ENCODE data around the gene COX6A2.
"Not testable (repeated sequence)": the region's sequence is repeated elsewhere in the genome, so short reads cannot be mapped to it uniquely, and the experiment has no call there.

COX6A2 gene

DNA sequence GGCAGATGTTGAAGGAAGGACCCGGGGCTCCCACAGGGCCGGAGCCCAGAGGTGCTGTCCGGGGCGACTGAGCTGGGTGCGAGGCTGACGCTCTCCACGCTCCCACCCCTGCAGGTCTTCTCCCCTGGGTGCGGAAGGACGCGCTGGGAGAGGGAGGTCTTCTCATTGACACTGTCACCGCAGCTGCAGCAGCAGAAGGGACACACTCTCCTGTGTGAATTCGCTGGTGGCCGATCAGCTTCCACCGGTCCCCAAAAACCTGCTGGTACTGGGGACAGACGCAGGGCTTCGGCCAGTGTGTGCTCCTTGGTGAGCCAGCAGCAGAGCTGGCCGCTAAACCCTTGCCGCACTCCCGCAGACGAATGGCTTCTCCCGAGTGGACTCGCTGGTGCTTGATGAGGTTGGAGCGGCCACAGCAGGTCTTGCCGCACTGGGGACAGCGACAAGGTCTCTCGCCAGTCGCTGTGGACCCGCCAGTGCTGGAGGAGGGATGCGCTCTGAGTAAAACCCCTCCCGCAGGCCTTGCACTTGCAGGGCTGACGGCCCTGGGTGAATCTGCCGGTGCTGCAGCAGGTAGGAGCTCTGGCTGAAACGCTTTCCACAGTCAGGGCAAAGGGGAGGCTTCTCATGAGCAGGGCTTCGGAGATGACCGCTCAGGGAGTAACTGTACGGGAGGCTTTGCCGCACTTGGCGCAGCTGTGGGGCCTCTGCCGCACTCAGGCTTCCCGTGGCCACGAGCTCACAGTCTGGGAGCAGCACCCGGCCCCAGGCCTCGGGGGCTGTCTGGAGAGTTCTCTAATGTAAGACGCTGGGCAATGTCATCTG, 8.3 kb upstream of the COX6A2 start:
- H3K27me3 Mint-ChIP-seq (ENCODE audit: low read depth) = no peaks in the 10 kb centered on the region
- H3K4me1 Mint-ChIP-seq (ENCODE audit: low read depth) = peaks cover 16% of the 10 kb centered on the region

DNA sequence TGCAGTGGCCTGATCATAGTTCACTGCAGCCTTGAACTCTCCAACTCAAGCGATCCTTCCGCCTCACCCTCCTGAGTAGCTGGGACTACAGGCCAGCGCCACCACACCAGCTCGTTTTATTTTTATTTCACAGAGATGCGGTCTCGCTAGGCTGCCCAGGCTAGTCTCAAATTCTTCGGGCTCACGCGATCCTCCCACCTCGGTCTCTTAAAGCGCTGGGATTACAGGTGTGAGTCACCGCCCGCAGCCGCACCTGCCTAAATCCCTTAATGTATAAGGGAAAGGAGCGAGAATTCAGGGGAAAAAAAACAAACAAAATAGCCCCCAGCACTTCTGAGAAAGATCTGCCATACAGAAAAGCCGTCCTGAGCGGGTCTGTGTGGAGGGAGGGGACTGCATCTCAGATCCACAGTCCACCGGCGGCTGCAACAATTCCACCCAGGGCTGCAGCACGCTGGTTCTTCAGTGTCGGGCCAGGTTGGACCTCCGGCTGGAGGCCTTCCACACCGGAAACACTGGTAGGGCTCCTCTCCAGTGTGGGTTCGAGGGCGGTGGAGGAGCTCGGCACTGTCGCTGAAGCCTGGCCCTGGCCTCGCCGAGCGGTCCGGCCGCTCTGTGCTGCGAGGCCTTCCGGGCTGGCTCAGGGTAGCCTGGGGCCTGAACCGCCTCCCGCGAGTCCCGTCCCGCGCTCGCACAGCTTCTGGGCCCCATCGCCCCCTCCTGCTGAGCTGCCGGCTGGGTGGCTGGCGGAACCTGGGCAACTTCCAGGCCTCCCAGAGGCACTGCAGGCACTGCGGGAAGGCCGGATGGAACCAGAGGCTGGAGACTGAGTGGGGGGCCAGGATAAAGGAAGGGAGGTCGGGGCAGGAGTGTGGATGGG, 7.4 kb upstream of the COX6A2 start:
- peaks cover 21% of the 10 kb centered on the region for H3K4me1 Mint-ChIP-seq (ENCODE audit: low read depth)
- no peaks in the 10 kb centered on the region for H3K36me3 Mint-ChIP-seq (ENCODE audit: low read depth)
- H3K27ac Mint-ChIP-seq = no peak overlapping the region
- H3K27me3 Mint-ChIP-seq (ENCODE audit: low read depth) = no peaks in the 10 kb centered on the region
- no peak overlapping the region for H3K4me3 Mint-ChIP-seq
- no peak for DNase-seq (ENCODE audit: low spot score)
- H3K9me3 Mint-ChIP-seq = no peaks in the 10 kb centered on the region

More for the DNA sequence above, 8.3 kb upstream of the COX6A2 start:
- no peaks in the 10 kb centered on the region for H3K9me3 Mint-ChIP-seq
- no peaks in the 10 kb centered on the region for H3K36me3 Mint-ChIP-seq (ENCODE audit: low read depth)
- H3K27ac Mint-ChIP-seq = no peak overlapping the region
- DNase-seq (ENCODE audit: low spot score) = no peak
- H3K4me3 Mint-ChIP-seq = no peak overlapping the region

DNA sequence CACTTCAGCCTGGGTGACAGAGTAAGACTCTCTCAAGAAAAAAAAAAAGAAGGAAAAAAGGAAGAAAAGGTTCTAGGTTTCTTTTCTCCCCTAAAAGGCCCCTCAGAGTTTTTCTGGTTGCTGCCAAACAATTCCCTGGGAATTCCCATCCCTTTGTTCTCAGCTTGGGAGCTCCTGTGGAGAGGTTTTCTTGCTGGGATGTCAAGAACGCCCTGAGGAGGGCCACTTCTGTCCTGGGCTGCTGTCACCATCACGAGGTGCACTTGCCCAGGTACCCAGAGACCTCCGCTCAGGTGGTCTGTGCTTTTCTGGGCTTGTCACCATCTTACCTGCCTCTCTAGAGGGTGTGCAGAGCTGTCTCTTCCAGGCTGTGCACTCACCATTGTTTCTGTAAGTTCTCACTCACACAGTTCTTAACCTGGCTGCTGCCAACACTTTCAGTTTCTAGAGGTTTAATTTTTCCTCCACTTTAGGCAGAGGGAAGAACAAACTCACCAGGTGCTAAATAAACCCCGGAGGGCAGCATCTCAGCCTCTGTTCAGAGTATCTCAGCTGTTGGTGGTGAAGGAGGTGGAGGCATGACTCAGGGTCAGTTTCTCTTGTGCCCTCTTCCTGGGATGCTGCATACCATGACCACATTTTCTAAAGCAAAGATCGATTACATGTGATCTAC, 2.4 kb upstream of the COX6A2 start:
- Mint-ChIP-seq H3K4me3 (no peak overlapping the region), H3K27ac (no peak overlapping the region), H3K27me3 (ENCODE audit: low read depth) (no peaks in the 10 kb centered on the region), H3K4me1 (ENCODE audit: low read depth) (peaks cover 21% of the 10 kb centered on the region), H3K36me3 (ENCODE audit: low read depth) (no peaks in the 10 kb centered on the region), H3K9me3 (no peaks in the 10 kb centered on the region)
- no peak for DNase-seq (ENCODE audit: low spot score)

DNA sequence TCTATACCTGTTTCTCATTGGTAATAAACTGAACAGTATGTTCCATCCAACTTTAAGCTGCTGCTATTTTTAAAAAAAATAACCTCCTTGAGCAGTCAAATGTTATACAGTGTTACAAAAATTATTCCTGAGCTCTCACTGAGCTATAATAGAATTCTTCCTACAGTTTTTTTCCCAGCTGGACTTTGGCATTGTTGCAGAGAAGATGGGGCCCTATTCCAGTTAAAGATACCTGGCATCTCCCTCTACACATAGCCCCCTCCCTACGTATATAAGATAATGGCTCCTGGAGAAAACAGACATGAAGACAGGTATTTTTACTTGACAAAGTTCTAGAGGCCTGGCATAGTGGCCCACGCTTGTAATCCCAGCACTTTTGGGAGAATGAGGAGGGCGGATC, 1.6 kb upstream of the COX6A2 start:
- Mint-ChIP-seq H3K36me3 (ENCODE audit: low read depth) (no peaks in the 10 kb centered on the region), H3K4me1 (ENCODE audit: low read depth) (peaks cover 21% of the 10 kb centered on the region), H3K27me3 (ENCODE audit: low read depth) (no peaks in the 10 kb centered on the region), H3K9me3 (no peaks in the 10 kb centered on the region), H3K4me3 (no peak overlapping the region), H3K27ac (no peak overlapping the region)
- no peak for DNase-seq (ENCODE audit: low spot score)

DNA sequence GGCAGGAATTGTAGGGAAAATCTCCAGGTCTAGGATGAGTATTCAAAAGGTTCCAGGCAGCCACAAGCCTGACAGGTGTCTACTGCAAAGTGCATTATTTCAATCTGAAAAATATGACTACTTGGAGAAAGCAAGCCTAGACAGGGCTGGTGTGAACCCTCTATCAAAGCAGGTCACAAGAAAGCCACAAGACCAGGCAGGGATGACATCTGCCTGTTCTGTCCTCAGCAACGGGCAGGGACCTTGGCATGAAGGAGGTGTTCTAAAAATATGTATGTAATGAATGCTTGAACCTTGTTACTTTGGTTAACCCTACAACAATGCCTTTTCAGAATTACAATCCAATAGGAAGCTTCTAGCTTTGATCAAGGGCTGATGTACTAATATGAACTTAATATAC, 1.2 kb upstream of the COX6A2 start:
- H3K9me3 Mint-ChIP-seq = no peaks in the 10 kb centered on the region
- H3K4me3 Mint-ChIP-seq = no peak overlapping the region
- DNase-seq (ENCODE audit: low spot score) = no peak
- H3K36me3 Mint-ChIP-seq (ENCODE audit: low read depth) = no peaks in the 10 kb centered on the region
- H3K27ac Mint-ChIP-seq = no peak overlapping the region
- H3K27me3 Mint-ChIP-seq (ENCODE audit: low read depth) = no peaks in the 10 kb centered on the region
- H3K4me1 Mint-ChIP-seq (ENCODE audit: low read depth) = peaks cover 21% of the 10 kb centered on the region

DNA sequence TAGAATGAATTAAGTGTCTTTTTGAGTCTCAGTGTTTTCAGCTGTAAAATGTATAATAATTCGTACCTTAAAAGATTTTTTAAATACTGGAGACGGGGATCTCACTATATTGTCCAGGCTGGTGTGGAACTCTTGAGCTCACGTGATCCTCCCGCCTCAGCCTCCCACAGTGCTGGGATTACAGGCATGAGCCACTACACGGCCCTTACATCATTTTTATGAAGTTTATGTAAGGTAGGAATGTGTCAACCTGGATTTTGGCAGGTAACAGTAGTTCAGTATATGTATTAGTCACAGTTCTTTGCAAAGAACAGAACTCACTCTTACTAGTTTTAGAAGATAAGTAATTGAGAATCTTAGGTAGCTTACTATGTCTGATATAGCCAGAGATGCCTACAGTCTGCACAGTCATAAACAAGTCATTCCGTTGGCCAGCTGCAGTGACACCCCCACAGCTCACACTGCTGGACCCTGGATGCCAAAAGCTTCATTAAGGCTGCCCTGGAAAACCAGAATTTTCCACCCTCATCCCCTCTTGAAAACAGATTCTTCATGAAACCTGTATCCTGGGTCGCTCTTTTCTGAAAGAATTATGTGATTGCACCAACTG, 583 bp upstream of the COX6A2 start:
- Mint-ChIP-seq H3K36me3 (ENCODE audit: low read depth) (no peaks in the 10 kb centered on the region), H3K27me3 (ENCODE audit: low read depth) (no peaks in the 10 kb centered on the region), H3K4me1 (ENCODE audit: low read depth) (peaks cover 25% of the 10 kb centered on the region), H3K27ac (no peak overlapping the region), H3K9me3 (no peaks in the 10 kb centered on the region), H3K4me3 (no peak overlapping the region)
- DNase-seq (ENCODE audit: low spot score) = no peak

DNA sequence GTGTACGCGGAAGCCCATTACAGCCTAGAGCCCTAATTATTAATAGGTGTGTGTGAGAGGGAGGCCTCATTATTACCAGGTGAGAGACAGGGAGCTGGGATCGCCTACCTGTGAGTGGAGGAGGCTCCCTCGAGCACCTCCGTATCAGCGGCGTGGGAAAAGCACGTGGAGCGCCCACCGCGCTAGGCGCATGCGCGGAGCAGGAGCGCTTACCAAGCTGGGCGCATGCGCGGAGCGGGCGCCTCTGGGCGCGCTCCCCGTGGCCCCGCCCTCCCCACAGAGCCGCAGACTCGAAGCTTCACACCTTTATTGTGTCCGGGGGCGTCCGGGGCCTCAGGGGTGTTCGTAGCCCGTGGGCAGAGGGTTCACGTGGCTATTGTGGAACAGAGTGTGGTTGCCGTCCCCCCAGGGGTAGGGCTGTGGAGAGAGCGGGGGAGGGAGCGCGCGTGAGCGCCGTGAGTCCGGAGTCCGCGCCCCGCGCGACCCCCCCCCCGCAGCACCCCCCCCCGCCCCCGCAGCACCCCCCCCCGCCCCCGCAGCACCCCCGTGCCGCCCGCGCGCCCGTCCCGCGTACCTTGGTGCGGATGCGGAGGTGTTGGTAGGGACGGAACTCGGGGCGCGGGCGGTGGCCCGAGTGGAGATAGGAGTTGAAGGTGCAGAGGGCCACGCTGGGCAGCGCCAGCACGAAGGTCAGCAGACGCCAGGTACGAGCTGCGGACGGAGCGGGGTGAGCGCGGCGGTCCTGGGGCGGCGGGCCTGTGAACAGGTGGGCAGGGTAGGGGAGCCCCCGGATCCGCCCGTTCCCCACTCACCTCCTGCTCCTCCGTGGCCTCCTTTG, 500 bp downstream of the COX6A2 start:
- H3K36me3 Mint-ChIP-seq (ENCODE audit: low read depth) = no peaks in the 10 kb centered on the region
- H3K27ac Mint-ChIP-seq = no peak overlapping the region
- H3K27me3 Mint-ChIP-seq (ENCODE audit: low read depth) = no peaks in the 10 kb centered on the region
- peaks cover 34% of the 10 kb centered on the region for H3K4me1 Mint-ChIP-seq (ENCODE audit: low read depth)
- peak; percentile 67 for DNase-seq (ENCODE audit: low spot score)
- no peak overlapping the region for H3K4me3 Mint-ChIP-seq
- H3K9me3 Mint-ChIP-seq = no peaks in the 10 kb centered on the region

DNA sequence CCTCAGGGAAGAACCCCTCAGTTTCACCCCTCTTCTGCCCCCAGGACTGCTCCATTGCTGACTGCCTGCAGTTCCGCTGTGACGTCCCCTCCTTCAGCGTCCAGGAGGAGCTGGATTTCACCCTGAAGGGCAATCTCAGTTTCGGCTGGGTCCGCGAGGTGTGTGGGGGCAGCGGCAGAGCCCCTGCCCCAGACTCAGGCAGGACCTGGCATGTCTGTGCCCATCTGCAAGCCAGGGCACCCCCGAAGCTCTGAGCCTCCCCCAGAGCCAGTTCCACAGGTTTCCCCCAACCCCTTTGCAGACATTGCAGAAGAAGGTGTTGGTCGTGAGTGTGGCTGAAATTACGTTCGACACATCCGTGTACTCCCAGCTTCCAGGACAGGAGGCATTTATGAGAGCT, 4.4 kb downstream of the COX6A2 start:
- no peaks in the 10 kb centered on the region for H3K9me3 Mint-ChIP-seq
- peaks cover 3% of the 10 kb centered on the region for H3K36me3 Mint-ChIP-seq (ENCODE audit: low read depth)
- peaks cover 41% of the 10 kb centered on the region for H3K4me1 Mint-ChIP-seq (ENCODE audit: low read depth)
- H3K4me3 Mint-ChIP-seq = no peak overlapping the region
- H3K27me3 Mint-ChIP-seq (ENCODE audit: low read depth) = no peaks in the 10 kb centered on the region
- no peak overlapping the region for H3K27ac Mint-ChIP-seq
- no peak for DNase-seq (ENCODE audit: low spot score)

DNA sequence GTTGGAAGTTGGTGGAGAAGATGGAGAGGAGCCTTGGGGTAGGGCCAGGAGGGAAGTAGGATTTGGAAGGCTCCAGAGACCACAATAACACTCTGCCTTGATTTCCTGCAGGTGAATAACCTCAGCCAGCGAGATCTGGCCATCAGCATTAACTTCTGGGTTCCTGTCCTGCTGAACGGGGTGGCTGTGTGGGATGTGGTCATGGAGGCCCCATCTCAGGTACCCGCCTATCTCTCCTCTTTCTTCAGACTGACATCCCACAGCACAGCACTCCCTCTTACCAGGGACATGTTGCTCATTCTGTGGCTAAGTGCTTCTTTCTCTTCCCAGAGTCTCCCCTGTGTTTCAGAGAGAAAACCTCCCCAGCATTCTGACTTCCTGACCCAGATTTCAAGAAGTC, 4.9 kb downstream of the COX6A2 start:
- DNase-seq (ENCODE audit: low spot score) = no peak
- Mint-ChIP-seq H3K27ac (peak overlapping the region; percentile 64), H3K36me3 (ENCODE audit: low read depth) (peaks cover 3% of the 10 kb centered on the region), H3K4me1 (ENCODE audit: low read depth) (peaks cover 39% of the 10 kb centered on the region), H3K27me3 (ENCODE audit: low read depth) (no peaks in the 10 kb centered on the region), H3K9me3 (no peaks in the 10 kb centered on the region), H3K4me3 (peak overlapping the region; percentile 40)

DNA sequence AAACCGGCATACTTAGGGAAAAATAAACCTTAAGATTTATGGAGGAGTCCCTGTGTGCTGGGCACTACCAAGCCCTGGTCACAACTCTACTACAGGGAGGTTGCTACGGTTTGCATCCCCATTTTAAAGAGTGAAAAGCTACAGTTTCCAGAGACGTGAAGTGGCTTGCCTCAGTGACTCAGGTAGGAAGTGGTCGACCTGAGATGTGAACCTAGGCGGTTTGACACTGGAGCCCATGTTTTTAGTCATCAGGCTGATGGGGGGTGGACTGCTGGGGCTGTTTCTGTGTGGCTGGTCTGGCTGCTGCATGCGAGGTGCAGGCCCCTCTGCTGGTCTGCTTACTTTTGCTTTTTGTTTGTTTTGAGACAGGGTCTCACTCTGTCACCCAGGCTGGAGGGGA, 6.6 kb downstream of the COX6A2 start:
- Mint-ChIP-seq H3K27me3 (ENCODE audit: low read depth) (no peaks in the 10 kb centered on the region), H3K4me3 (peak overlapping the region; percentile 62), H3K4me1 (ENCODE audit: low read depth) (peaks cover 44% of the 10 kb centered on the region), H3K9me3 (no peaks in the 10 kb centered on the region), H3K27ac (peak overlapping the region; percentile 89), H3K36me3 (ENCODE audit: low read depth) (peaks cover 3% of the 10 kb centered on the region)
- DNase-seq (ENCODE audit: low spot score) = peak; percentile 82

DNA sequence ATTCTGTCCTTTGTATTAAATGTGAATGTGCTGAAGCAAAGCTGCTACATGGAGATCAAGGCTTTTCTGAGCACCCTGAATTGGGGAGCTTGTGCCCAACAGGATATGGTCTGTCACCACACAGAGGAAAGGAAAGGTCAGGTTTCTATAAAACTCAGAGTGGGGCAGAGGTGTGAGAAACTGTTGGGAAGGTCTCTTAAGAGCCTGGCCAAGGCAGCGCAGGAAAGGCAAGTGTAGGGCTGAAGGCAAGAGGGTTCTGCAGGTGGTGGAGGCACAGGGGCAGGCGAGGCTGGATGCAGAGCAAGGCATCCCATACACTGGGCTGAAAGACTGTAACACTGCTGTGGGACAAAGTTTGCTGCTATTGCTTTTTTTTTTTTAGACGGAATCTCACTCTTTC, 8.1 kb downstream of the COX6A2 start:
- Mint-ChIP-seq H3K9me3 (no peaks in the 10 kb centered on the region), H3K4me3 (peak overlapping the region; percentile 62), H3K36me3 (ENCODE audit: low read depth) (peaks cover 3% of the 10 kb centered on the region), H3K4me1 (ENCODE audit: low read depth) (peaks cover 53% of the 10 kb centered on the region), H3K27me3 (ENCODE audit: low read depth) (no peaks in the 10 kb centered on the region), H3K27ac (peak overlapping the region; percentile 86)
- peak; percentile 33 for DNase-seq (ENCODE audit: low spot score)

DNA sequence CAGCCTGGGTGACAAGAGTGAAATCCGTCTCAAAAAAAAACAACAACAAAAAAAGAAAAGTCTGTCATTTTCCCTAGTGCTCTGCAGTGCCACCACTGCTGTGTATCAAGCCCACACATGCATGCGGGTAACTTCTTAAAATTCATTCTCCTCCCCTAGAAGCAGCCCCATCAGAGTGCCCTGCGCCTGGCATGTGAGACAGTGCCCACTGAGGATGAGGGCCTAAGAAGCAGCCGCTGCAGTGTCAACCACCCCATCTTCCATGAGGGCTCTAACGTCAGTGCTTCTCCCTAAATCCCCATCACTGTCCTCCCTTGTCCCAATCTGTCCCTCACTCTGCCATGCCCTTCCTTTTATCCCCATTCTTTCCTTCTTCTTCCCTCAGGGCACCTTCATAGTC, 10.2 kb downstream of the COX6A2 start:
- no peak overlapping the region for H3K4me3 Mint-ChIP-seq
- no peaks in the 10 kb centered on the region for H3K9me3 Mint-ChIP-seq
- peaks cover 3% of the 10 kb centered on the region for H3K36me3 Mint-ChIP-seq (ENCODE audit: low read depth)
- DNase-seq (ENCODE audit: low spot score) = no peak
- peaks cover 59% of the 10 kb centered on the region for H3K4me1 Mint-ChIP-seq (ENCODE audit: low read depth)
- no peak overlapping the region for H3K27ac Mint-ChIP-seq
- no peaks in the 10 kb centered on the region for H3K27me3 Mint-ChIP-seq (ENCODE audit: low read depth)

DNA sequence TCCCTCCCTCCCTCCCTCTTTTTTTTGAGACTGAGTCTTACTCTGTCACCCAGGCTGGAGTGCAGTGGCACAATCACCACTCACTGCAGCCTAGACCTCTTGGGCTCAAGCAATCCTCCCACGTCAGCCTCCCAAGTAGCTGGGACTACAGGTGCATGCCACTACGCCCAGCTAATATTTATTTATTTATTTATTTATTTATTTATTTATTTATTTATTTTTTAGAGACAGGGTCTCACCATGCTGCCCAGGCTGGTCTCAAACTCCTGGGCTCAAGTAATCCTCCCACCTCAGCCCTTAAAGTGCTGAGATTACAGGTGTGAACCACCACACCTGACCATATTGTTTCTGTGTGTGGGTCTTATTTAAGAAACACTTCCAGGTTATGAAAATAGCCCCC, 11.1 kb downstream of the COX6A2 start:
- peaks cover 53% of the 10 kb centered on the region for H3K4me1 Mint-ChIP-seq (ENCODE audit: low read depth)
- not testable (repeated sequence) for H3K4me3 Mint-ChIP-seq; H3K9me3 Mint-ChIP-seq; DNase-seq (ENCODE audit: low spot score); H3K27ac Mint-ChIP-seq; H3K27me3 Mint-ChIP-seq (ENCODE audit: low read depth); H3K36me3 Mint-ChIP-seq (ENCODE audit: low read depth)

All from T-helper 2 cell treated with Interferon-gamma antibody and Interleukin-4, amounts not matched to agents 5 μg/mL and 100 μg/mL, for 36 hours (primary cell).